GM12878 (cell line): ENCODE measurements around the gene SEC62. TPM values are rescaled to one million over a fixed set of nuclear protein-coding genes. Genes with fewer than 3 reads are reported as not detected.

ENCODE experiments used
- ATAC-seq: fragments of 200-7000 bp; cut with Tn5 transposase; 3 replicates; pipeline ENCODE4 v1.9.1; 2020; ENCODE audit warnings: mild to moderate bottlenecking, moderate library complexity
- BruUV-seq: library from RNA; stranded (reverse); fragments of 400-500 nt; replicated peaks from 2 replicates; lab custom pipeline; 2021; lab: Mats Ljungman, UMichigan
- CTCF ChIA-PET: fragments of 300-600 bp; sonication (Branson Sonifier 250); formaldehyde crosslinking; extraction: SDS; loops from one replicate; lab custom pipeline; 2021; ENCODE audit warnings: inconsistent platforms; lab: Yijun Ruan, JAX
- POLR2A ChIA-PET: fragments of 350-600 bp; formaldehyde crosslinking; extraction: SDS; loops from one replicate; lab custom pipeline; 2021; ENCODE audit warnings: inconsistent platforms; lab: Charles Lee
- RAD21 ChIA-PET: fragments of 300-600 bp; sonication (Branson Sonifier 250); formaldehyde crosslinking; loops from one replicate; lab custom pipeline; 2023; ENCODE audit warnings: antibody characterized with exemption; ENCODE audit not compliant: unreplicated experiment; lab: Charles Lee
- SMC1A ChIA-PET: fragments of 300-600 bp; sonication (Branson Sonifier 250); formaldehyde crosslinking; loops from one replicate; lab custom pipeline; 2023; ENCODE audit not compliant: unreplicated experiment, uncharacterized antibody; lab: Charles Lee
- DNase-seq: peaks from one replicate; pipeline ENCODE4 v3.0.0-alpha.2; 2011; ENCODE audit warnings: low read depth, low spot score
- FAIRE-seq: peaks from 3 replicates; lab custom pipeline; 2011; peaks lifted over from hg19 to GRCh38; lab: Jason Lieb, UNC
- H2AFZ ChIP-seq: 2 replicates; pipeline ENCODE4 v1.6.0; 2011; ENCODE audit warnings: low read depth, low read length, control low read depth; ENCODE audit not compliant: control insufficient read depth
- H3K27ac ChIP-seq: 2 replicates; pipeline ENCODE4 v1.5.1; 2011; ENCODE audit warnings: control low read depth; ENCODE audit not compliant: control insufficient read depth, insufficient read depth
- H3K27me3 ChIP-seq, 2 experiments: replicated peaks in 1 of 2; 2 replicates each; pipeline versions ENCODE4 v1.6.0 to v1.6.1; 2011; ENCODE audit warnings: low read length in 1 of 2; ENCODE audit not compliant: control insufficient read depth in 2 of 2, insufficient read depth in 2 of 2
- H3K36me3 ChIP-seq, 2 experiments: 2 replicates each; pipeline ENCODE4 v1.5.1; 2011; ENCODE audit warnings: low read length in 1 of 2; ENCODE audit not compliant: control insufficient read depth in 2 of 2, insufficient read depth in 2 of 2
- H3K4me1 ChIP-seq: 2 replicates; pipeline ENCODE4 v1.6.1; 2011; ENCODE audit warnings: mild to moderate bottlenecking, low read length, moderate library complexity, mixed read lengths; ENCODE audit not compliant: control insufficient read depth, insufficient read depth
- H3K4me2 ChIP-seq: 2 replicates; pipeline ENCODE4 v1.6.0; 2011; ENCODE audit warnings: control low read depth; ENCODE audit not compliant: control insufficient read depth, insufficient read depth
- H3K4me3 ChIP-seq: fragments of 200-600 bp; sonication (generic); 2 replicates; pipeline ENCODE4 v1.5.1; 2016
- H3K79me2 ChIP-seq: 2 replicates; pipeline ENCODE4 v1.6.0; 2011; ENCODE audit warnings: low read length; ENCODE audit not compliant: control insufficient read depth, insufficient read depth
- H3K9ac ChIP-seq: 2 replicates; pipeline ENCODE4 v1.8.0; 2011; ENCODE audit warnings: low read length, control low read depth, mixed read lengths; ENCODE audit not compliant: control insufficient read depth, insufficient read depth
- H3K9me3 ChIP-seq: replicated peaks from 3 replicates; pipeline ENCODE4 v1.5.1; 2011; ENCODE audit warnings: mild to moderate bottlenecking, low read length; ENCODE audit not compliant: control insufficient read depth, insufficient read depth
- H4K20me1 ChIP-seq: 2 replicates; pipeline ENCODE4 v1.6.0; 2011; ENCODE audit not compliant: control insufficient read depth, insufficient read depth
- BCL11A ChIP-seq: IDR thresholded peaks from 2 replicates; pipeline ENCODE4 v1.6.1; 2011; ENCODE audit warnings: low read depth, low read length
- CBX3 ChIP-seq: fragments of 200-600 bp; sonication (generic); IDR thresholded peaks from 2 replicates; pipeline ENCODE4 v1.6.1; 2016; ENCODE audit warnings: low read depth, borderline replicate concordance
- CREM ChIP-seq: IDR thresholded peaks from 2 replicates; pipeline ENCODE4 v1.6.1; 2014; ENCODE audit warnings: antibody characterized with exemption, low read depth
- CUX1 ChIP-seq: IDR thresholded peaks from 2 replicates; pipeline ENCODE4 v1.6.1; 2012; ENCODE audit warnings: improper control_type of control experiment, low read depth, low read length; ENCODE audit not compliant: insufficient replicate concordance
- JUNB ChIP-seq: IDR thresholded peaks from 2 replicates; pipeline ENCODE4 v1.6.1; 2016; ENCODE audit warnings: antibody characterized with exemption, mild to moderate bottlenecking
- MLLT1 ChIP-seq: fragments of 450-650 bp; IDR thresholded peaks from 2 replicates; pipeline ENCODE4 v1.6.1; 2016; ENCODE audit warnings: mild to moderate bottlenecking
- TCF12 ChIP-seq: IDR thresholded peaks from 2 replicates; pipeline ENCODE4 v1.6.1; 2011; ENCODE audit warnings: low read depth, mild to moderate bottlenecking, low read length
- ZBTB4 ChIP-seq: fragments of 450-650 bp; formaldehyde crosslinking; IDR thresholded peaks from 2 replicates; pipeline ENCODE4 v1.4.0; 2022; ENCODE audit warnings: mild to moderate bottlenecking, moderate library complexity
- WGBS: methylation state at CpG from one replicate; pipeline ENCODE4 v1.1.6; 2016; ENCODE audit warnings: low lambda C conversion rate; ENCODE audit not compliant: insufficient replicate concordance, insufficient coverage; ENCODE audit errors: missing lambda C conversion rate; 5-methylcytosine and 5-hydroxymethylcytosine counted together
- in situ Hi-C: fragments of 300-500 bp; cut with MboI; formaldehyde crosslinking; loops from 9 replicates; pipeline ENCODE4 v1.14.3; 2018; ENCODE audit warnings: mixed read lengths
- intact Hi-C: fragments of 100-400 bp; cut with micrococcal nuclease; formaldehyde crosslinking; loops from one replicate; pipeline ENCODE4 v1.14.2; 2022; ENCODE audit not compliant: unreplicated experiment
- polyA plus RNA-seq, 11 experiments: library from polyadenylated mRNA; depleted of rRNA in 4 of 11; unstranded in 6 of 11; stranded (reverse) in 5 of 11; fragments of >200 nt; fragmentation: Nextera tagmentation in 4 of 11; fragmentation: Illumina TruSeq in 1 of 11; extraction: Ambion mirVana in 4 of 11; extraction: Trizol in 1 of 11; gene quantifications; 1 replicate in 1 of 11; 2 replicates in 10 of 11; pipeline versions ENCODE4 v1.2.1 to v1.2.3, GENCODE V29; 2011 to 2016; ENCODE audit warnings: inconsistent platforms in 2 of 11, missing spikeins in 2 of 11, low read depth in 1 of 11
- total RNA-seq, 4 experiments: library from RNA; depleted of rRNA in 3 of 4; stranded (reverse); fragments of >200 nt in 3 of 4; fragmentation: Illumina TruSeq in 1 of 4; extraction: Trizol in 1 of 4; gene quantifications; 2 replicates each; pipeline versions ENCODE4 v1.2.1 to v1.2.3, GENCODE V29; 2013 to 2021
- TF ChIP-seq, protein P1 (sequence below): fragments of 150-350 bp; IDR thresholded peaks from 2 replicates; pipeline ENCODE4 v1.6.1; 2014; ENCODE audit warnings: mild to moderate bottlenecking, low read depth, low read length
- TF ChIP-seq, protein P2 (sequence below): IDR thresholded peaks from 2 replicates; pipeline ENCODE4 v1.6.1; 2012; ENCODE audit warnings: low read depth, low read length, improper control_type of control experiment

The SEC62 gene
- total and polyA plus RNA-seq, 10 of the 15 experiments (the other 5 are each of a cell fraction or from before 2014, with no cell fraction given) = 25.6 to 270 (median 94.8) TPM

DNA sequence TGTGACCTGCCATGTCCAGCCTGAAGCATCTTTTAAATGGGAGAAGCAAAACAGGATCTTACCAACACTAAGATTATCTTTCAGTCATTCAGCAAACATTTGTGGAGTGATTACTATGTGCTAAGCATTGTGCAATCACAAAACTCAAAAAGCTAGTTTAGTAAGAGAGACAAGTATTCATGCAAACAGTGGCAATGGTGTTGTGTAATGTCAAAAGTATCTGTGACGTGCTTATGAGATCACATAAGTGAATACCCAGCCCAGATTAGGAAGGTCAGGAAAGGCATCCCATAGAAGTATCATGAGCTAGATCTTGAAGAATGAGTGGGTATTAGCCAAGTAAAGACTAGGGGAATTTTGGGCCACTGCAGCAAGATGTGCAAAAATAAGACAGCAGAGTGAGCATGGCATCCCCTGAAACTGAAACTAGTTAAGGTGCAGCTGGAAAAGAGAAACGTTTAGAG is 32.1 kb downstream of the SEC62 start (continued):
- no peak for TF ChIP-seq CUX1
- no peak for TF ChIP-seq CBX3

DNA sequence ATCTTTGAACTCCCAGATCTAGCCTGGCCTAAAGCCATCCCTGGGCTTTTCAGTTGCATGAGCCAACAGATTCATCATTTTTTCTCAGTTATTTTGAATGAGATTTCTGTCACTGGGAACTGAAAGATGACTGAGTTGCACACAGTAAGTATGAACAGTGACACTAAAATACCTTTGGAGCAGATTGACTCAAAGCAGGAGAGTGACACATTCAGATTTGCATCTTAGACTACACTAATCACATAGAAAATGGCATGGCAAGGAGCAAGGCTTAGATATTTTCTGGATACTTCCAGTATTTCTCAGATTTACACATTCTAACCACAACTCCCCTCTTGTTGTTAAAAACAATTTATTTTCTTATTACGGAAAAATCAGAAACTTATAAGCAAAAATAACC is 32.8 kb downstream of the SEC62 start:
- peak; percentile 51 for DNase-seq
- Histone ChIP-seq H3K27me3 (no peaks in the 10 kb centered on the region), H4K20me1 (no peaks in the 10 kb centered on the region), H3K79me2 (no peaks in the 10 kb centered on the region), H3K4me1 (peaks cover 21% of the 10 kb centered on the region), H2AFZ (no peak overlapping the region), H3K9me3 (no peaks in the 10 kb centered on the region), H3K36me3 (peaks cover 0 to 16% of the 10 kb centered on the region in 2 experiments; a peak in 2 of 4 replicates), H3K4me3 (no peak overlapping the region), H3K9ac (no peak overlapping the region), H3K27ac (peak overlapping the region; percentile 85), H3K4me2 (peak overlapping the region; percentile 57)
- RAD21 ChIA-PET = no interaction called here
- ATAC-seq = peak; percentile 88
- in situ Hi-C loops (no loop called here), intact Hi-C loops (no loop called here)
- WGBS = 0% methylated on average over 1 of the region's 1 CpG
- SMC1A ChIA-PET = no interaction called here
- no TSS peak for BruUV-seq
- POLR2A ChIA-PET = no interaction called here
- CTCF ChIA-PET = interaction anchor here (1.3 kb wide), 1 partner anchor 32 kb away, joined by 3 read pairs; no protein-coding TSS in a partner anchor
- peak; percentile 75 for FAIRE-seq
- TF ChIP-seq, protein P1, sequence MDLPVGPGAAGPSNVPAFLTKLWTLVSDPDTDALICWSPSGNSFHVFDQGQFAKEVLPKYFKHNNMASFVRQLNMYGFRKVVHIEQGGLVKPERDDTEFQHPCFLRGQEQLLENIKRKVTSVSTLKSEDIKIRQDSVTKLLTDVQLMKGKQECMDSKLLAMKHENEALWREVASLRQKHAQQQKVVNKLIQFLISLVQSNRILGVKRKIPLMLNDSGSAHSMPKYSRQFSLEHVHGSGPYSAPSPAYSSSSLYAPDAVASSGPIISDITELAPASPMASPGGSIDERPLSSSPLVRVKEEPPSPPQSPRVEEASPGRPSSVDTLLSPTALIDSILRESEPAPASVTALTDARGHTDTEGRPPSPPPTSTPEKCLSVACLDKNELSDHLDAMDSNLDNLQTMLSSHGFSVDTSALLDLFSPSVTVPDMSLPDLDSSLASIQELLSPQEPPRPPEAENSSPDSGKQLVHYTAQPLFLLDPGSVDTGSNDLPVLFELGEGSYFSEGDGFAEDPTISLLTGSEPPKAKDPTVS = no peak
- no peak for TF ChIP-seq ZBTB4 (CRISPR knock-in tag)
- TF ChIP-seq TCF12 = no peak
- peak; percentile 97 for TF ChIP-seq JUNB
- TF ChIP-seq BCL11A = 0 out of 2 replicates have a peak, but pooled peaks have one; percentile 60
- TF ChIP-seq CREM = peak; percentile 75
- TF ChIP-seq MLLT1 = no peak
- TF ChIP-seq, protein P2, sequence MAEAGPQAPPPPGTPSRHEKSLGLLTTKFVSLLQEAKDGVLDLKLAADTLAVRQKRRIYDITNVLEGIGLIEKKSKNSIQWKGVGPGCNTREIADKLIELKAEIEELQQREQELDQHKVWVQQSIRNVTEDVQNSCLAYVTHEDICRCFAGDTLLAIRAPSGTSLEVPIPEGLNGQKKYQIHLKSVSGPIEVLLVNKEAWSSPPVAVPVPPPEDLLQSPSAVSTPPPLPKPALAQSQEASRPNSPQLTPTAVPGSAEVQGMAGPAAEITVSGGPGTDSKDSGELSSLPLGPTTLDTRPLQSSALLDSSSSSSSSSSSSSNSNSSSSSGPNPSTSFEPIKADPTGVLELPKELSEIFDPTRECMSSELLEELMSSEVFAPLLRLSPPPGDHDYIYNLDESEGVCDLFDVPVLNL = no peak
